GM19099 (cell line): Measurements from ENCODE around the gene FAM89B.

ENCODE experiments used
- POLR2A ChIP-seq: IDR thresholded peaks from 3 replicates; pipeline ENCODE4 v1.6.1; 2011; ENCODE audit warnings: low read depth; ENCODE audit not compliant: insufficient read length; ENCODE audit errors: extremely low read depth

FAM89B gene

DNA sequence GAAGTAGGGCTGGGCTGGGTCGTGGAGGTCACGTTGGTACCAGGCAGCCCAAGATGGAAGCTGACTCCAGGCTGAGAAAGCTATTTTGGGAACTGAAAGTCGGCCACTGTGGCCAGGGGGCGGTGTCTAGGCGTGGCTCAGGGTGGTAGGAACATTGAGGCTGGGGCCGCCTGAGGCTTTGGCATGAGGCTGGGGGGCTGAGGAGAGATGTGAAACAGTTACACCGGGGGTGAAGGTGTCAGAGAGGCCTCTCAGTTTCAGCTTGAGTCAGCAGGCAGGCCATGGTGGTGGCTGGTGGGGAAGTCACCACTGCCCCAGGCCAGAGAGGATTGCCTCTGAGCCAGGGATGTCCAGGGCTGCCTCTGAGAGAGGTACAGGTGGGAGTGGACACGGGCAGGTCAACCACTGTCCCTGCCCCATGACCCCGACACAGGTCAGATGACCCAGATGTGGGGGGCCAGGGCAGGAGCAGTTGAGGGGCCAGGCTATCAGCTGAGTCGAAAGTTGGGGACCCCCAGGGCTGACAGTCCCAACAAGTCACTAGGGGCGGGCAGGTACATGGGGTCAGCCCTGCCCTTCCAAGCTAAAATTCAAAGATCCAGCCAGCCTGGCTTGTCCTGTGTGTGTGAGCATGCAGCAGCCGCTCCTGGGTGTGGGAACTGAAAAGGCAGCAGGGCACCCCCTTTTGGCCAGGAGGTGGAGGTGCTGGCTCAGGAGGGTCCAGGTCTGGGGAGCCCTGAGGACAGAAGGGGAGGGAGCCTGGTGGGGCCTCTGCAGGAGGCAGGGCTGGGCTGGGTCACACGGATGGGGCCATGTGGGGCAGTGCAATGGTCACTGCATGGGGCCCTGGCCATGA is 16.1 kb downstream of the FAM89B start:
- TF ChIP-seq POLR2A: no peak

DNA sequence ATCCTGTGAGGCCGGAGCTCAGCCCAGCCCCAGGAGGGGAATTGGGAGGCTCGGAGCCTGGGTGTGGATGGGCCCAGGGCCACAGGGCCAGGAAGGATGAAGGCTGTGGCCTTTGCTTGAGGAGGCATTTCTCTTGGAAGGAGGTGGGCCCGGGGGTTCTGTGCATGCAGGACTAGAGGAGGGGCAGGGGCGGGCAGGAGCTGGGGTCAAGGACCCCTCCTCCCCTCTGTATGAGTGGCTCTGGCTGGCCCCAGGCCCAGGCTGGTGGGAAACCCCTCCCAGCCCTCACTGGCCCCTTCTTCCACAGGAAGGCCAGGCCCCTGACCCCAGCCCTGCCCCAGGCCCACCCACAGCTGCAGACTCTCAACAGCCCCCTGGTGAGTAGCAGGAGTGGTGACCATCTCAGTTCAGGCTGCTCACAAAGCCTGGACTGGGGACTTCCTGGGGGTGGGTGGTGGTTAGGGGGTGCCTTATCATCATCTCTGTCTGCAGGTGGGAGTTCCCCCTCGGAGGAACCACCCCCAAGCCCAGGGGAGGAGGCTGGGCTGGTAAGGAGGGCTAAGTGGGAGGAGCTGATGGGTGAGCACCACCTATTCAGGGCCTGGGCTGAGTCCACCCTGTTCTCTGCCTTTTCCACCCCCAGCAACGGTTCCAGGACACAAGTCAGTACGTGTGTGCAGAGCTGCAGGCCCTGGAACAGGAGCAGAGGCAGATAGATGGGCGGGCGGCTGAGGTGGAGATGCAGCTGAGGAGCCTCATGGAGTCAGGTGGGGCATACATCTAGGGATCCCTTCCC is 17.3 kb downstream of the FAM89B start:
- no peak for TF ChIP-seq POLR2A

DNA sequence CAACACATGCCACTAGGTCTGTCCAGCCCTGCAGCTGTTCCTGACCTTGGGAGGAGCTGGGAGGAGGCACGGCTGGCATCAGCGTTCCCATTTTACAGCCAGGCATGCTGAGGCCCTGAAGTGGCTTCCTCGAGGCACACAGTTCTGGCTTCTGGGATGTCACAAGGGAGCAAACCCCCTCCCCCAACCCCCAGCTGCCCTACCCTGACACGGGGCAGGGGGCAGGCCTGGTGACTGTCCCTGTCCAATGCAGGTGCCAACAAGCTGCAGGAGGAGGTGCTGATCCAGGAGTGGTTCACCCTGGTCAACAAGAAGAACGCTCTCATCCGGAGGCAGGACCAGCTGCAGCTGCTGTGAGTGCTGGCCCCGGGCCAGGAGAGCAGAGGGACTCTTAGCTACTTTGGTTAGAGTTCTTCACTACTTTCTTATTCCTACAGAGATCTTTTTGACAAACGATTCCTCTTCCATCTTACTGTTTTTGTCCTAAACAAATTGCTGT is 18.0 kb downstream of the FAM89B start:
- no peak for TF ChIP-seq POLR2A

DNA sequence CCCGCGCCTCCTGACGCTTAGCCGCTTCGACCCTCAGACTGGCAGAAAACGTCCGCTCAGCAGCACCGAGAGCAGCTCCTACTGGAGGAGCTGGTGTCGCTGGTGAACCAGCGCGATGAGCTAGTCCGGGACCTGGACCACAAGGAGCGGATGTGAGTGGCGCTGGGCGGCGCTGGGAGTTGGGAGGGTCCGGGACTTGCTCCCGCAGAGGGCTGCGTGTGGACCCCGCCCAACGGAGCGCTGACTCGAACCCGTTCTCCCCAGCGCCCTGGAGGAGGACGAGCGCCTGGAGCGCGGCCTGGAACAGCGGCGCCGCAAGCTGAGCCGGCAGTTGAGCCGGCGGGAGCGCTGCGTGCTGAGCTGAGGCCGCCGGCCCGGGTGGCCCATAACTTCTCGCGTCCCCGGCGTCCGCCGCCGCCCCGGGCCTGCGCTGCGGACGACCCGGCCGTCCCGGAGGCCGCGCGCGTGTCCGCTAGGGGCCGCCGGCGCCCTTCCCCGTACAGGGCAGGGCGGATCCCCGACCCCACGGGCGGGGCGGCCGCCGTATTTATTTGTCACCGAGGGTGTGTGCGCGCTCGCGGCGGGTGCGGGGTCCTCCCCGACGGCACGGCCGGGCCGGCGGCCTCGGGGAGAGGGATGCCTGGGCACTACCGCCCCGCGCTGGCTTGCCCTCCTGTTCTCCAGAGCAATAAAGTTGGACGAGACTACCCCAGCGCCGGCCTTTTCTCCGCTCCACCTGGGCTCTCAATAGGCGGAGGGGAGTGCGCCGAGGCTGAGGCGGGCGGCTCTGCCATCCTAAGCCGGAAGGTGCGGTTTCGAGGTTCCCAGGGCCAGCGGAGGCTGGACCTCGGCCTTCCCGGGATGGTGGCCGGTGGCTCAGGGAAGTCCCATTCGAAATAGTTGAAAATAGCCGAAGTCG is 19.9 kb downstream of the FAM89B start:
- no peak for TF ChIP-seq POLR2A

DNA sequence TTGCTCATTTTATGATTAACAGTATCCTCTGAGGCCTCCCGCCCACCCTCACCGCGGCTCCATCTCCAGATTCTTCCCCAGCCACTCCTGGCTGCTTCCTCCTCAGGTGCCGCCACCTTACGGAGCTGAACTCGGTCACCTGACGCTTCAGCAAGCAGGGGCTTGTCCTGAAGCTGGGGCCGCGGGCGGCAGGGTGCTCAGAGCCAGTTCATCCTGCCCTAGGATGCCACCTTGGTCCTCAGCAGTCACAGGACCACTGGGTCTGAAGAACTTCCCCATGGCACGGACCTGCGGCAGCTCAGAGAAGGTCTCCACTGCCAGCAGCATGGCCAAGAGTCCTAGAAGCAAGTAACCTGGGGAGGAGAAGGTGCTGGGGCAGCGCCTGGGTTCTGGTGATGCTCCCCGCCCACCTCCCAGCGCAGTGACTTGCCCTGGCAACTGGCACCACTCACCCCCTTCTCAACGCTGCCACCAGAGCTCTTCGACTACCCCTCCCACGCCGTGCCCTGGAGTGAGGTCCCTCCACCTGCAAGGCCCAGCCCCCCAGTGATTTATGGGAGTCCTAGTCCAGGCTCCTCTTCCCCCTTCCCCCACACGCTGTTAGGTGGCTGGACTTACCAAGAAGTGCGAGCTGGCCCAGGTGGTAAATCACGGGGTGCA is 20.6 kb downstream of the FAM89B start:
- TF ChIP-seq POLR2A: no peak

DNA sequence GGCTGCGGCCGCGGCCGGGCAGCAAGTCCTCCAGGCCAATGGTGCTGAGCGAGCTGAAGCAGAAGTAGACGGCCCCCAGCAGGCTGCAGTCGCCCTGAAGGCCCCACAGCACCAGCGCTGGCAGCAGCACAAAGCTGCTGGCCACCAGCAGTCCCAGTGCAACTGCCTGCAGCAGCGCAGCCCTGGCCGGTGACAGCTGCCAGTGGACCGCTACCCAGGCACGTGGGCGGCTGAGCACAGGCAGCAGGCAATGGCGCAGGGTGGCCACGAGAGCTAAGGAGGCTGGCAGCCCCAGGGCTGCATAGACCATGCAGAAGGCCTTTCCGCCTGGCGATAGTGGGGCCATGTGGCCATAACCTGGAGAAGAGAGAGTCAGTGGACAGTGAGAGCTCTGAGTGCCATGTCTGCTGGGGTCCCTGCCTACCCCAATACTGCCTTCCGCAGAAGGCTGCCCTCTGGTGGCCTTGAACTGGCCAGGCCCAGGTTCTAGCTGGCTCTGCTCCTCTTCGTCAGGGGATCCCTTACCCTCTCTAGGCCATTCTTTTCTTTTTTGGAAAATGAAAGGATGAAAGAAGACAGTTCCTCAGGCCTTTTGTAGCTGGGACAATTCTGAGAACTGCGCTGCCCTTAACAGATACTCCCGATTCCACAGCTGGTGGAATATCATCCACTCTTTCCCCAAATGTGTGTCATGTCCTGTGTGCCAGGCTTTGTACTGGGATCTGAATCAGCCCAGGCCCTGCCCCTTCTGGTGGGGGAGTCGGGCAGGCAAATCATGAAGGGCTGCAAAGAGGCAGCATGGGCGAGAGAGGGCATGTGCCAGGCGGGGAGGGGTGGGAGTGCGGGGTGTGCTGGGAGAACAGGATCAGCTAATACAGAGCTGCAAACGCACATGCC is 21.4 kb downstream of the FAM89B start:
- TF ChIP-seq POLR2A: no peak

DNA sequence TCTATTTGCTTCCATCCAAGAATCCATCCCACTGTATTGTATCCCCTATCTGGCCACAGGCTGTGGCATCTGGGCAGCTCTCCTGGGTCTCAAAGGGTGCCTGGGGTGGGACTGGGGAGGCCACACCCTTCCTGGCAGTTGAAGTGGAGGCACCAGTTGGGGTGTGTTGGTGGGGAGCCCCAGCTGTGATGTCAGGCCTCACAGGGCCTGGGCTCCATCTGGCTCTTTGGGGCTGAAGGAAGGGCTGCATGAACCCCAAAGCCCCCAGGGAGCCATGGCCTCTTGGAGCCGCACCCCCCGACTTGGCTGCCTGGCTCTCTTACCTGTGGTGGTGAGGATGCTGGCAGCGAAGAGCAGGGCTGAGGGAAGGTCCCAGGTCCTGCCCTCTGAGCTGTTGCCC is 22.8 kb downstream of the FAM89B start:
- no peak for TF ChIP-seq POLR2A

DNA sequence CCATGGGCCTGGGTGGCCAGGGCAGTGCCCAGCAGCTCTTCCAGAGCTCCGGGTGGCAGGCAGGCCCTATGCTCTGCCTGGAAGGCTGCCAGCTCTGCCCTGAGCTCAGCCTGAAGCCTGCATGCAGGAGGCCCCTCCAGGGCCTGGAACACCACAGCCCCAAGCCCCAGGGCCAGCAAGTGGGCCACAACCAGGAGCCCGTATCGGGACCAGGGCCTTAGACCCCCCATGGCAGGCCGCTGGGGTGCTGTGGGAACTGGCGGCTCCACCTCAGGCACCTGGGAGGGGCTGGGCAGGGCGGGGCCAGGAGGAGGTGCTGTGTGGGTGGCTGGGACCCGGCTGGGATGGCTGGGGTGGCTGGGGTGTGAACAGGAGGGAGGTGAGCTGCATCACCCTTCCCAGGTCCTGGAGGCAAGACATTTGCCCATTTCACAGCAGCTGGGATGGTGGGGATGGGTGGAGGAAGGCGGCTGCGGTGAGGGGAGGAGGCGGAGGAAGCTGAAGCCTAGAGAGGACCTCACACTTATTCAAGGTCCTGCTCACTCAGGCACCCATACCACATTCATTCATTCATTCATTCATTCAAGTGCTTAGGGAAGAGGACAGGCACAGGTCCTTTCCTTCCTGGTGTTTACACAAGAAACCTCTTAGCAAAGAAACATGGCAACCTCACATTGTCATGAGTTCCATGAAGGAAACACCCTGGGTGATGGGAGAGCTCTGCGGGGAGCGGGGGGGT is 23.4 kb downstream of the FAM89B start, which contains the start of gene KCNK7:
TSS of gene KCNK7 (minus strand) at position 258 of the 739 bp plus-strand sequence. CDS start at position 230, 28 bp downstream.
- no peak for TF ChIP-seq POLR2A

DNA sequence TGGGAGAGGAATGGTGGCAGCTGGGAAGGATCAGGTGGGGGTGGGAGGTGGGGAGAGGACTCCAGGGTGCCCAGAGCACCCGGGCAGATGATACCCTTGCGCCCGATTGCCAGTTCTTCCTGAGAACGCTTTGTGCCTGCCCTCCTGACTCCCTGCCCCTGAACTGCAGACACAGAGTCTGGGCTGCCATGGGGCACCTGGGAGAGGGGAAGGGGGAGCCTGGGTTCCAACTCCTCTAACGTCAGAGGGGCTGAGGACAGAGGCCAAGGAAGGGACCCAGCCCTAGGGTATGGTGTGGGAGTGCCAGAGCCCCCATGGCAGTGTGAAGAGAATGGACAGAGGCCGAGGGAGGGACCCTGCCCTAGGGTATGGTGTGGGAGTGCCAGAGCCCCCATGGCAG is 24.2 kb downstream of the FAM89B start:
- no peak for TF ChIP-seq POLR2A

DNA sequence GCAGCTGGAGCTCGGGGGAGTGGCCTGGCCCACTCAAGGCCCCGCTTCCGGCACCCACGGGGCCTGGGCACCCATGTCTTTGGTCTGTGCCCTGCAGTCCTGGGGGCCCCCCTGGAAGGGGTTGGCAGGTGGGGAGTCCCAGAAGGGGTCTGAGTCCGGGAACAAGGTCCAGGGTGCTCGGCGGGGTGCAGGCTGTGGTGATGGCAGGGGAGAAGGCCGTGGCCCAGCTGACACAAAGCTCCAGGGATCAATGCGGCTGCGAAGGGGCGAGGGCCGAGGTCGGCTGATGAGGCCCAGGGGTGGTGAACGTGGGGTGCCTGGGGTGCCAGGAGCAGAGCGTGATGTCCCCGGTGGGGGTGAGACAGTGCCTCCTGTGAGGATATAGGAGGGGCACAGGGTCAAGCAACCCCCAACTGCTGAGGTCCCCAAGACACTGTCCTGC is 25.9 kb downstream of the FAM89B start:
- no peak for TF ChIP-seq POLR2A

DNA sequence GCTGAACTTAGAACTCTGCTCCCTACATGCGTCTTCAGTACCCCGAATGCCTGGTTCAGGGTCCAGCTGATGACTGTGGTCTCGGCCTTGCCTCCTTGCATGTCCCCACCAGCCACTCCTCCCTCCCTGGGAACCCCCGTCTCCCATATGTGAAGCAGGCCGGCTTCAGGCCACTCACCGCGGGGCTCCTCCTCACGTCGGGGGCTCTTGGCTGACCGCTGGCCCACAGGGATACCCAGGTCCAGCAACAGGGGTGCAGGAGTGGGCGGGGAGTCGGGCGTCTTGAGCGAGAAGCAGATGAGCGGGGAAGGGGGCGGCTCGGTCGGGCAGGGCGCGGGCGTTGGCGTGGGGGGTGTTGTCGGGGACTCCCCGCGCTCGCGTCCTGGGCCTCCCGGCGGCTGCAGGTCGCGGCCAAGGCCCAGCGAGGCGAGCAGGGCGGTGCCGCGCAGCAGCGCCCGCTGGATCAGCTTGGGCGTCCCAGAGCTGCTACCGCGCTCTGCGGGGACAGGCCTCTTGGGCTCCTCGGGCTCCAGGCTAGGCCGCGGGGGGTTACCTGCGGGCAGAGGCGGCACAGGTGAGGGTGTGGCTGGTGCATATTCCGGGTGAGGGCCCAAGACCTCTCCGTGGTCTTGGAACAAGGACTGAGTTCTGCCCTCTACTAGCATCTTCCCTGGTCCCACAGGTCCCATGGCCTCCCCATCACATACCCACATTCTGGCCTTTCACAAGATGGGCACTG is 27.0 kb downstream of the FAM89B start:
- TF ChIP-seq POLR2A: no peak

DNA sequence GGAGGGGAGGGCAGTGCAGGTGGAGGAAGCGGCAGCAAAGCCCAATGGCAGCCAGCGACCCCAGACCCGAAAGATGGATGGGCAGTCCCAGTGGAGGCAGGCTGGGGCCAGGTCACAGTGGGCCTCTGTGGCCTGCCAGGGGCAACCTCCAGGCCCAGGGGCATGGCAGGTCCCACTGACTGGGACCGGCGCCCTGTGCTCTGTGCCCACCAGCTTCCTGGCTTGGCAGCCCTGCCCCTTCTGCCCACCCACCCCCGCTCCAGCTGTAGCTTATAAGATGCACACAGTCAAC is 27.6 kb downstream of the FAM89B start:
- no peak for TF ChIP-seq POLR2A

DNA sequence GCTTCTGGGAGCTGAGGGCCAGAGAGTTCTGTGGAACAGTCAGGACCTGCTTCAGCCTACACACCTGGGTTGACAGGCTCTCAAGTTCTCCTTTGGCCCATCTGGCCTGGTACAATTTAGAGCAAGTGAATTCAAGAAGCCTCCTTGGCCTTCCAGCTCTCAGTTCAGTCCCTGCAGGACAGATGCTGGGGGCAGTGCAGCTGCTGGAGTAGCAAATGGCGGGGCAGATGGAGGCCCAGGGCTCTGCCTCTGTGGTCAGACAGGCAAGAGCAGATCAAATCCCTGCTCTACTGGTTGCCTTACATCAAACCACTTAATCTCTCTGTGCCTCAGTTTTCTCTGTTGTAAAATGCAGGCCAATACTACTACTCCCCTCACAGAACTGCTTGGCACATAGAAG is 31.9 kb downstream of the FAM89B start:
- no peak for TF ChIP-seq POLR2A
